K562 (cell line): ENCODE data around the gene TCIRG1. TPM values are rescaled to one million over a fixed set of nuclear protein-coding genes. Genes with fewer than 3 reads are reported as not detected.
A peak's percentile ranks its signal among the peaks of the same experiment; 100 is the strongest.

Experiments used
- DACH1 ChIP-seq: fragments of 450-650 bp; IDR thresholded peaks from 2 replicates; pipeline ENCODE4 v1.6.1; 2018; ENCODE audit not compliant: partially characterized antibody
- E2F4 ChIP-seq: sonication (generic); formaldehyde crosslinking; IDR thresholded peaks from 2 replicates; pipeline ENCODE4 v1.8.0; 2022; ENCODE audit warnings: mild to moderate bottlenecking, low read depth, missing genetic modification reagents
- E2F8 ChIP-seq: fragments of 450-650 bp; IDR thresholded peaks from 2 replicates; pipeline ENCODE4 v1.7.1; 2018; ENCODE audit warnings: mild to moderate bottlenecking, low read depth; ENCODE audit not compliant: partially characterized antibody
- GATAD2B ChIP-seq: fragments of 450-650 bp; IDR thresholded peaks from 2 replicates; pipeline ENCODE4 v1.6.1; 2017; ENCODE audit warnings: mild to moderate bottlenecking, borderline replicate concordance
- GTF2E2 ChIP-seq: fragments of 200-800 bp; sonication (Bioruptor generic); IDR thresholded peaks from 2 replicates; pipeline ENCODE4 v1.6.1; 2016; ENCODE audit warnings: missing genetic modification characterization, missing compliant biosample characterization
- HES1 ChIP-seq: fragments of 450-650 bp; IDR thresholded peaks from 2 replicates; pipeline ENCODE4 v1.6.1; 2016; ENCODE audit warnings: low read depth, mild to moderate bottlenecking, moderate library complexity
- HNRNPK ChIP-seq: fragments of 200-400 bp; formaldehyde crosslinking; IDR thresholded peaks from one replicate; pipeline ENCODE4 v1.6.1; 2018; ENCODE audit warnings: mild to moderate bottlenecking, low read depth, low read length; ENCODE audit not compliant: poor library complexity, severe bottlenecking
- LARP7 ChIP-seq: fragments of 450-650 bp; IDR thresholded peaks from 2 replicates; pipeline ENCODE4 v1.6.1; 2016
- NR4A1 ChIP-seq, 2 experiments: fragments of 250-450 bp in 1 of 2; fragments of 450-650 bp in 1 of 2; sonication (Bioruptor Pico) in 1 of 2; IDR thresholded peaks; 2 replicates each; pipeline versions ENCODE4 v1.4.0 to v1.6.1; 2016 to 2020; ENCODE audit warnings: mild to moderate bottlenecking in 2 of 2, missing compliant biosample characterization in 1 of 2, missing genetic modification characterization in 1 of 2, moderate library complexity in 1 of 2
- PHB2 ChIP-seq: fragments of 450-650 bp; IDR thresholded peaks from 2 replicates; pipeline ENCODE4 v1.6.1; 2017; ENCODE audit warnings: low read depth
- PRMT5 ChIP-seq: sonication (generic); formaldehyde crosslinking; IDR thresholded peaks from 2 replicates; pipeline ENCODE4 v1.5.0; 2020; ENCODE audit warnings: missing genetic modification reagents
- RUNX1 ChIP-seq: sonication (generic); IDR thresholded peaks from 2 replicates; pipeline ENCODE4 v1.6.1; 2016; ENCODE audit warnings: antibody characterized with exemption, low read depth
- SIN3B ChIP-seq: fragments of 450-650 bp; IDR thresholded peaks from 2 replicates; pipeline ENCODE4 v1.6.1; 2017; ENCODE audit warnings: low read depth, mild to moderate bottlenecking, moderate library complexity
- TARDBP ChIP-seq: fragments of 450-650 bp; IDR thresholded peaks from 2 replicates; pipeline ENCODE4 v1.6.1; 2016
- TCFL5 ChIP-seq: fragments of 250-450 bp; sonication (Bioruptor Pico); conservative IDR thresholded peaks from 2 replicates; pipeline ENCODE4 v1.6.1; 2021; ENCODE audit warnings: mild to moderate bottlenecking, moderate library complexity, matching md5 sums
- THRB ChIP-seq: fragments of 450-650 bp; formaldehyde crosslinking; conservative IDR thresholded peaks from 2 replicates; pipeline ENCODE4 v1.4.0; 2022; ENCODE audit warnings: mild to moderate bottlenecking, missing genetic modification characterization
- XRCC4 ChIP-seq: IDR thresholded peaks from one replicate; pipeline ENCODE4 v1.6.1; 2011; ENCODE audit not compliant: insufficient read depth, insufficient read length; ENCODE audit errors: extremely low read depth
- ZBTB34 ChIP-seq: fragments of 250-450 bp; sonication (Bioruptor Pico); IDR thresholded peaks from 2 replicates; pipeline ENCODE4 v1.8.0; 2021; ENCODE audit warnings: mild to moderate bottlenecking, moderate library complexity
- ZBTB7A ChIP-seq: IDR thresholded peaks from 2 replicates; pipeline ENCODE4 v1.6.1; 2011; ENCODE audit warnings: low read depth, mild to moderate bottlenecking, low read length, moderate library complexity, borderline replicate concordance; ENCODE audit not compliant: control insufficient read depth
- ZNF316 ChIP-seq: fragments of 450-650 bp; IDR thresholded peaks from 2 replicates; pipeline ENCODE4 v1.6.1; 2016
- ZNF41 ChIP-seq: fragments of 250-450 bp; sonication (Bioruptor Pico); conservative IDR thresholded peaks from 2 replicates; pipeline ENCODE4 v1.4.0; 2020; ENCODE audit warnings: mild to moderate bottlenecking
- ZSCAN32 ChIP-seq: fragments of 450-650 bp; formaldehyde crosslinking; IDR thresholded peaks from 2 replicates; pipeline ENCODE4 v1.4.0; 2020; ENCODE audit warnings: mild to moderate bottlenecking, moderate library complexity
- polyA plus RNA-seq, 8 experiments: library from polyadenylated mRNA; depleted of rRNA in 4 of 8; stranded (reverse) in 5 of 8; unstranded in 3 of 8; fragments of >200 nt; fragmentation: Nextera tagmentation in 2 of 8; fragmentation: Illumina TruSeq in 1 of 8; extraction: Ambion mirVana in 2 of 8; extraction: Trizol in 1 of 8; gene quantifications; 2 replicates each; pipeline versions ENCODE4 v1.2.1 to v1.2.3, GENCODE V29; 2011 to 2014; ENCODE audit warnings: inconsistent platforms in 1 of 8, missing spikeins in 1 of 8
- total RNA-seq, 7 experiments: library from RNA; depleted of rRNA in 6 of 7; stranded (reverse); fragments of >200 nt in 6 of 7; fragmentation: Illumina TruSeq in 2 of 7; extraction: Trizol in 2 of 7; gene quantifications; 2 replicates each; pipeline versions ENCODE4 v1.2.1 to v1.2.3, GENCODE V29; 2011 to 2021; ENCODE audit warnings: low replicate concordance in 1 of 7

Gene TCIRG1
- total and polyA plus RNA-seq, 9 of the 15 experiments (the other 6 are each of a cell fraction or from before 2014, with no cell fraction given): 0.49 to 143 (median 24.4) TPM

- TF ChIP-seq NR4A1 (CRISPR knock-in tag; IDR thresholded peaks at IDR 0.05) (no peak), NR4A1 (tag; IDR thresholded peaks at IDR 0.05) (no peak), DACH1 (no peak), GTF2E2 (tag) (no peak), PHB2 (no peak), PRMT5 (CRISPR knock-in tag) (no peak), TARDBP (no peak), E2F8 (peak; percentile 67), ZBTB34 (CRISPR knock-in tag) (no peak), ZNF316 (no peak), E2F4 (CRISPR knock-in tag) (no peak), SIN3B (no peak), GATAD2B (no peak), HES1 (no peak), TCFL5 (CRISPR knock-in tag) (no peak), LARP7 (no peak), ZSCAN32 (CRISPR knock-in tag) (no peak), XRCC4 (no peak), ZNF41 (no peak), ZBTB7A (no peak), RUNX1 (no peak), HNRNPK (no peak), THRB (CRISPR knock-in tag) (peak; percentile 76; the same call in 1 of the 2 replicates)
These were observed 42.0 kb upstream of the TCIRG1 start (continued) for GRCh38 chr11:67996622-67997474.
